ENCODE data around the gene CACNA1I. TPM values are rescaled to one million over a fixed set of nuclear protein-coding genes. Genes with fewer than 3 reads are reported as not detected.

The CACNA1I gene
- total RNA-seq, 1 donor from 2014 or later: 0.40 TPM

- intact Hi-C loops (cut with DNase I): no loop called here
- ATAC-seq (no peak), DNase-seq (ENCODE audit: low spot score) (no peak)
Observed at GRCh38 chr22:39562839-39563489, 7.6 kb upstream of the CACNA1I start.

- ATAC-seq (no peak), DNase-seq (ENCODE audit: low spot score) (no peak)
- intact Hi-C loops (cut with DNase I): no loop called here
Observed at GRCh38 chr22:39563571-39564428, 6.8 kb upstream of the CACNA1I start.

- DNase-seq (ENCODE audit: low spot score): no peak
- intact Hi-C loops (cut with DNase I): no loop called here
- ATAC-seq: no peak
Observed at GRCh38 chr22:39565414-39565944, 5.1 kb upstream of the CACNA1I start.

GRCh38 chr22:39567135-39567946 is 3.2 kb upstream of the CACNA1I start:
- ATAC-seq (no peak), DNase-seq (ENCODE audit: low spot score) (no peak)
- intact Hi-C loops (cut with DNase I): no loop called here

- DNase-seq (ENCODE audit: low spot score) (no peak), ATAC-seq (no peak)
- intact Hi-C loops (cut with DNase I): no loop called here
Observed at GRCh38 chr22:39568278-39568981, 2.1 kb upstream of the CACNA1I start.

- intact Hi-C loops (cut with DNase I): no loop called here
- DNase-seq (ENCODE audit: low spot score): no peak
- ATAC-seq: no peak
Observed at GRCh38 chr22:39569066-39569465, 1.5 kb upstream of the CACNA1I start.

GRCh38 chr22:39570226-39570625 is 327 bp upstream of the CACNA1I start:
- intact Hi-C loops (cut with DNase I): no loop called here
- DNase-seq (ENCODE audit: low spot score): no peak

GRCh38 chr22:39571538-39571937 is 985 bp downstream of the CACNA1I start:
- ATAC-seq: no peak
- DNase-seq (ENCODE audit: low spot score): no peak
- intact Hi-C loops (cut with DNase I): no loop called here

More at GRCh38 chr22:39570226-39570625, 327 bp upstream of the CACNA1I start:
- no peak for ATAC-seq

GRCh38 chr22:39574779-39575551 is 4.4 kb downstream of the CACNA1I start:
- ATAC-seq (peak; percentile 13), DNase-seq (ENCODE audit: low spot score) (no peak)
- intact Hi-C loops (cut with DNase I): no loop called here

- no peak for DNase-seq (ENCODE audit: low spot score)
- no peak for ATAC-seq
- intact Hi-C loops (cut with DNase I): no loop called here
Observed at GRCh38 chr22:39575552-39575825, 4.9 kb downstream of the CACNA1I start.

- ATAC-seq (no peak), DNase-seq (ENCODE audit: low spot score) (no peak)
- intact Hi-C loops (cut with DNase I): no loop called here
Observed at GRCh38 chr22:39576027-39576426, 5.5 kb downstream of the CACNA1I start.

- DNase-seq (ENCODE audit: low spot score) (no peak), ATAC-seq (no peak)
- intact Hi-C loops (cut with DNase I): no loop called here
Observed at GRCh38 chr22:39577366-39577765, 6.8 kb downstream of the CACNA1I start.

- ATAC-seq (no peak), DNase-seq (ENCODE audit: low spot score) (no peak)
- intact Hi-C loops (cut with DNase I): no loop called here
Observed at GRCh38 chr22:39577900-39578299, 7.3 kb downstream of the CACNA1I start.

GRCh38 chr22:39580006-39580441 is 9.5 kb downstream of the CACNA1I start:
- no peak for DNase-seq (ENCODE audit: low spot score)
- intact Hi-C loops (cut with DNase I): no loop called here
- no peak for ATAC-seq

GRCh38 chr22:39580795-39581194 is 10.2 kb downstream of the CACNA1I start:
- no peak for ATAC-seq

GRCh38 chr22:39581303-39581702 is 10.8 kb downstream of the CACNA1I start:
- intact Hi-C loops (cut with DNase I): no loop called here
- ATAC-seq (no peak), DNase-seq (ENCODE audit: low spot score) (no peak)

More at GRCh38 chr22:39580795-39581194, 10.2 kb downstream of the CACNA1I start:
- intact Hi-C loops (cut with DNase I): no loop called here
- no peak for DNase-seq (ENCODE audit: low spot score)

- ATAC-seq (no peak), DNase-seq (ENCODE audit: low spot score) (no peak)
- intact Hi-C loops (cut with DNase I): no loop called here
Observed at GRCh38 chr22:39583066-39583667, 12.6 kb downstream of the CACNA1I start.

GRCh38 chr22:39589875-39590274 is 19.3 kb downstream of the CACNA1I start:
- intact Hi-C loops (cut with DNase I): no loop called here
- DNase-seq (ENCODE audit: low spot score): no peak
- ATAC-seq: no peak

All from sciatic nerve (tissue), 2 donors.